SK-N-SH treated with all-trans-retinoic acid at 6 μM for 48 hours (cell line): ENCODE data around the gene FH.

Experiments
- ATAC-seq: fragments of 200-7000 bp; cut with Tn5 transposase; 3 replicates; pipeline ENCODE4 v1.9.1; 2020; ENCODE audit warnings: mild to moderate bottlenecking, moderate library complexity
- BACH2 ChIP-seq: fragments of 250-450 bp; sonication (Bioruptor Pico); IDR thresholded peaks from 2 replicates; pipeline ENCODE4 v1.9.0; 2021; ENCODE audit warnings: mild to moderate bottlenecking, borderline replicate concordance
- CREB5 ChIP-seq: fragments of 250-450 bp; sonication (Bioruptor Pico); IDR thresholded peaks from 2 replicates; pipeline ENCODE4 v1.5.1; 2020; ENCODE audit warnings: low read depth, mild to moderate bottlenecking, moderate library complexity
- CSRNP3 ChIP-seq: fragments of 250-450 bp; sonication (Bioruptor Pico); IDR thresholded peaks from 2 replicates; pipeline ENCODE4 v1.5.1; 2021; ENCODE audit warnings: mild to moderate bottlenecking, moderate library complexity
- ESRRG ChIP-seq: fragments of 250-450 bp; sonication (Bioruptor Pico); IDR thresholded peaks from 2 replicates; pipeline ENCODE4 v1.6.1; 2021; ENCODE audit warnings: mild to moderate bottlenecking
- GLIS3 ChIP-seq: fragments of 250-450 bp; sonication (Bioruptor Pico); IDR thresholded peaks from 2 replicates; pipeline ENCODE4 v1.5.0; 2020; ENCODE audit warnings: mild to moderate bottlenecking, moderate library complexity
- OSR1 ChIP-seq: fragments of 250-450 bp; sonication (Bioruptor Pico); IDR thresholded peaks from 2 replicates; pipeline ENCODE4 v1.8.0; 2022; ENCODE audit warnings: moderate library complexity, mild to moderate bottlenecking, inconsistent platforms
- PATZ1 ChIP-seq: fragments of 250-450 bp; sonication (Bioruptor Pico); IDR thresholded peaks from 2 replicates; pipeline ENCODE4 v1.8.0; 2020; ENCODE audit warnings: mild to moderate bottlenecking, moderate library complexity, borderline replicate concordance
- POU6F1 ChIP-seq: fragments of 250-450 bp; sonication (Bioruptor Pico); IDR thresholded peaks from 2 replicates; pipeline ENCODE4 v1.8.0; 2021; ENCODE audit warnings: low read depth, mild to moderate bottlenecking, moderate library complexity, borderline replicate concordance
- PPARA ChIP-seq: fragments of 250-450 bp; sonication (Bioruptor Pico); IDR thresholded peaks from 2 replicates; pipeline ENCODE4 v1.5.0; 2020; ENCODE audit warnings: mild to moderate bottlenecking, borderline replicate concordance
- RARB ChIP-seq: fragments of 250-450 bp; sonication (Bioruptor Pico); IDR thresholded peaks from 2 replicates; pipeline ENCODE4 v1.8.0; 2021; ENCODE audit warnings: mild to moderate bottlenecking, moderate library complexity
- SNAI2 ChIP-seq: fragments of 250-450 bp; sonication (Bioruptor Pico); IDR thresholded peaks from 2 replicates; pipeline ENCODE4 v1.5.0; 2020; ENCODE audit warnings: mild to moderate bottlenecking, moderate library complexity
- TOX ChIP-seq: fragments of 250-450 bp; sonication (Bioruptor Pico); IDR thresholded peaks from 2 replicates; pipeline ENCODE4 v1.8.0; 2021; ENCODE audit warnings: mild to moderate bottlenecking, moderate library complexity, borderline replicate concordance
- ZC3H10 ChIP-seq: fragments of 250-450 bp; sonication (Bioruptor Pico); IDR thresholded peaks from 2 replicates; pipeline ENCODE4 v1.5.1; 2021; ENCODE audit warnings: mild to moderate bottlenecking, moderate library complexity
- ZFP3 ChIP-seq: fragments of 250-450 bp; sonication (Bioruptor Pico); IDR thresholded peaks from 2 replicates; pipeline ENCODE4 v1.5.0; 2020; ENCODE audit warnings: mild to moderate bottlenecking, moderate library complexity
- ZFP30 ChIP-seq: fragments of 450-650 bp; formaldehyde crosslinking; IDR thresholded peaks from 2 replicates; pipeline ENCODE4 v1.5.0; 2022; ENCODE audit warnings: mild to moderate bottlenecking, moderate library complexity
- ZNF565 ChIP-seq: fragments of 450-650 bp; formaldehyde crosslinking; conservative IDR thresholded peaks from 2 replicates; pipeline ENCODE4 v1.5.0; 2020; ENCODE audit warnings: low read depth, mild to moderate bottlenecking, moderate library complexity
- ZNF70 ChIP-seq: fragments of 450-650 bp; formaldehyde crosslinking; IDR thresholded peaks from 2 replicates; pipeline ENCODE4 v1.5.0; 2020; ENCODE audit warnings: mild to moderate bottlenecking, moderate library complexity
- TF ChIP-seq, protein P1 (sequence below): fragments of 250-450 bp; sonication (Bioruptor Pico); IDR thresholded peaks from 2 replicates; pipeline ENCODE4 v1.5.0; 2020; ENCODE audit warnings: mild to moderate bottlenecking, moderate library complexity

FH gene

GRCh38 chr1:241557551-241558193 lies 38.1 kb upstream of the FH start:
- TF ChIP-seq ZFP30 (CRISPR knock-in tag) (no peak), PPARA (CRISPR knock-in tag) (no peak), ESRRG (CRISPR knock-in tag) (no peak), TOX (CRISPR knock-in tag) (no peak), CSRNP3 (CRISPR knock-in tag) (no peak), ZNF565 (CRISPR knock-in tag) (no peak), ZFP3 (CRISPR knock-in tag) (no peak), CREB5 (no peak), ZNF70 (CRISPR knock-in tag) (no peak), ZC3H10 (no peak), BACH2 (CRISPR knock-in tag) (no peak), SNAI2 (no peak), PATZ1 (CRISPR knock-in tag) (no peak), RARB (CRISPR knock-in tag) (no peak), GLIS3 (CRISPR knock-in tag) (no peak)
- TF ChIP-seq, protein P1, sequence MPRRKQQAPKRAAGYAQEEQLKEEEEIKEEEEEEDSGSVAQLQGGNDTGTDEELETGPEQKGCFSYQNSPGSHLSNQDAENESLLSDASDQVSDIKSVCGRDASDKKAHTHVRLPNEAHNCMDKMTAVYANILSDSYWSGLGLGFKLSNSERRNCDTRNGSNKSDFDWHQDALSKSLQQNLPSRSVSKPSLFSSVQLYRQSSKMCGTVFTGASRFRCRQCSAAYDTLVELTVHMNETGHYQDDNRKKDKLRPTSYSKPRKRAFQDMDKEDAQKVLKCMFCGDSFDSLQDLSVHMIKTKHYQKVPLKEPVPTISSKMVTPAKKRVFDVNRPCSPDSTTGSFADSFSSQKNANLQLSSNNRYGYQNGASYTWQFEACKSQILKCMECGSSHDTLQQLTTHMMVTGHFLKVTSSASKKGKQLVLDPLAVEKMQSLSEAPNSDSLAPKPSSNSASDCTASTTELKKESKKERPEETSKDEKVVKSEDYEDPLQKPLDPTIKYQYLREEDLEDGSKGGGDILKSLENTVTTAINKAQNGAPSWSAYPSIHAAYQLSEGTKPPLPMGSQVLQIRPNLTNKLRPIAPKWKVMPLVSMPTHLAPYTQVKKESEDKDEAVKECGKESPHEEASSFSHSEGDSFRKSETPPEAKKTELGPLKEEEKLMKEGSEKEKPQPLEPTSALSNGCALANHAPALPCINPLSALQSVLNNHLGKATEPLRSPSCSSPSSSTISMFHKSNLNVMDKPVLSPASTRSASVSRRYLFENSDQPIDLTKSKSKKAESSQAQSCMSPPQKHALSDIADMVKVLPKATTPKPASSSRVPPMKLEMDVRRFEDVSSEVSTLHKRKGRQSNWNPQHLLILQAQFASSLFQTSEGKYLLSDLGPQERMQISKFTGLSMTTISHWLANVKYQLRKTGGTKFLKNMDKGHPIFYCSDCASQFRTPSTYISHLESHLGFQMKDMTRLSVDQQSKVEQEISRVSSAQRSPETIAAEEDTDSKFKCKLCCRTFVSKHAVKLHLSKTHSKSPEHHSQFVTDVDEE (CRISPR knock-in tag): no peak
- TF ChIP-seq, all 23 proteins: peak for 0
- ATAC-seq: no peak

- ATAC-seq: no peak
These were observed 37.5 kb upstream of the FH start for GRCh38 chr1:241557031-241557430.

More at GRCh38 chr1:241557031-241557430, 37.5 kb upstream of the FH start:
- TF ChIP-seq ZNF70 (CRISPR knock-in tag) (no peak), OSR1 (CRISPR knock-in tag) (no peak), PATZ1 (CRISPR knock-in tag) (no peak), POU6F1 (CRISPR knock-in tag) (no peak)
- TF ChIP-seq, protein P1 (CRISPR knock-in tag): no peak
